BJ (cell line): ENCODE results near the gene CXXC5. TPM values are rescaled to one million over a fixed set of nuclear protein-coding genes. Genes with fewer than 3 reads are reported as not detected.
A peak's percentile ranks its signal among the peaks of the same experiment; 100 is the strongest.

Source experiments
- CTCF ChIA-PET: fragments of 350-600 bp; formaldehyde crosslinking; extraction: SDS; loops from one replicate; lab custom pipeline; 2021; ENCODE audit warnings: antibody characterized with exemption, inconsistent platforms; lab: Yijun Ruan, JAX
- POLR2A ChIA-PET: fragments of 300-600 bp; sonication (Branson Sonifier 250); formaldehyde crosslinking; extraction: SDS; loops from one replicate; lab custom pipeline; 2021; ENCODE audit warnings: antibody characterized with exemption; lab: Charles Lee
- DNase-seq: peaks from one replicate; pipeline ENCODE4 v3.0.0-alpha.2; 2011; ENCODE audit warnings: low read depth
- H3K27me3 ChIP-seq: 2 replicates; pipeline ENCODE4 v1.6.0; 2011; ENCODE audit warnings: low read length; ENCODE audit not compliant: control insufficient read depth, insufficient read depth
- H3K36me3 ChIP-seq: 2 replicates; pipeline ENCODE4 v1.5.1; 2011; ENCODE audit warnings: low read length; ENCODE audit not compliant: control insufficient read depth, insufficient read depth
- H3K4me3 ChIP-seq: 2 replicates; pipeline ENCODE4 v1.5.1; 2011; ENCODE audit warnings: low read depth, mild to moderate bottlenecking, control low read depth, low read length
- CTCF ChIP-seq: IDR thresholded peaks from 2 replicates; pipeline ENCODE4 v1.5.1; 2011; ENCODE audit warnings: low read depth, mild to moderate bottlenecking, control low read depth, inconsistent platforms, low read length, moderate library complexity; ENCODE audit not compliant: insufficient read depth
- polyA plus RNA-seq: library from polyadenylated mRNA; depleted of rRNA; stranded (reverse); fragments of >200 nt; gene quantifications from 2 replicates; pipeline ENCODE4 v1.2.3, GENCODE V29; 2011

Gene CXXC5
- polyA plus RNA-seq, 1 experiment, result 50.4 TPM

- Histone ChIP-seq H3K27me3 (no peaks in the 10 kb centered on the region), H3K36me3 (no peaks in the 10 kb centered on the region), H3K4me3 (no peak overlapping the region)
- DNase-seq, result no peak
- CTCF ChIA-PET, result interaction anchor here (1.4 kb wide), 1 partner anchor 60 kb away, joined by 7 read pairs; no protein-coding TSS in a partner anchor
- POLR2A ChIA-PET, result no interaction called here
- no peak for TF ChIP-seq CTCF
These were observed 57.8 kb downstream of the CXXC5 start for GRCh38 chr5:139705655-139706587.

- Histone ChIP-seq H3K36me3 (no peaks in the 10 kb centered on the region), H3K27me3 (no peaks in the 10 kb centered on the region), H3K4me3 (no peak overlapping the region)
- no peak for DNase-seq
- TF ChIP-seq CTCF, result no peak
- CTCF ChIA-PET, result interaction anchor here (1.8 to 4.5 kb wide), 2 partner anchors 58 to 73 kb away, joined by 4 to 28 read pairs; no protein-coding TSS in a partner anchor
- POLR2A ChIA-PET, result no interaction called here
These were observed 59.4 kb downstream of the CXXC5 start for GRCh38 chr5:139707445-139708003.

- no peaks in the 10 kb centered on the region for H3K36me3 ChIP-seq
- no peak for DNase-seq
- H3K27me3 ChIP-seq, result no peaks in the 10 kb centered on the region
- TF ChIP-seq CTCF, result no peak
- POLR2A ChIA-PET, result interaction anchor here (1.0 kb wide), 1 partner anchor 60 kb away, joined by 4 read pairs; the partner anchor contains the start of gene CXXC5
- CTCF ChIA-PET, result interaction anchor here (0.9 to 4.5 kb wide), 4 partner anchors 10 to 75 kb away, joined by 4 to 28 read pairs (median 4); no protein-coding TSS in a partner anchor
- no peak overlapping the region for H3K4me3 ChIP-seq
These were observed 60.3 kb downstream of the CXXC5 start for GRCh38 chr5:139708434-139708861.

GRCh38 chr5:139708877-139709581 is 60.9 kb downstream of the CXXC5 start:
- CTCF ChIA-PET, result interaction anchor here (0.9 to 4.5 kb wide), 7 partner anchors 10 to 76 kb away, joined by 3 to 28 read pairs (median 4); no protein-coding TSS in a partner anchor
- TF ChIP-seq CTCF, result no peak
- peak; percentile 26 for DNase-seq
- POLR2A ChIA-PET, result interaction anchor here (1.0 kb wide), 1 partner anchor 61 kb away, joined by 4 read pairs; the partner anchor contains the start of gene CXXC5
- H3K4me3 ChIP-seq, result no peak overlapping the region
- no peaks in the 10 kb centered on the region for H3K36me3 ChIP-seq
- H3K27me3 ChIP-seq, result no peaks in the 10 kb centered on the region
